ENCODE measurements around the gene COG7. TPM values are rescaled to one million over a fixed set of nuclear protein-coding genes. Genes with fewer than 3 reads are reported as not detected.

COG7 gene
- total RNA-seq, 1 experiment from 2014 or later = 22.1 TPM

GRCh38 chr16:23434380-23434779, 18.6 kb downstream of the COG7 start (continued):
- TF ChIP-seq, protein P1, sequence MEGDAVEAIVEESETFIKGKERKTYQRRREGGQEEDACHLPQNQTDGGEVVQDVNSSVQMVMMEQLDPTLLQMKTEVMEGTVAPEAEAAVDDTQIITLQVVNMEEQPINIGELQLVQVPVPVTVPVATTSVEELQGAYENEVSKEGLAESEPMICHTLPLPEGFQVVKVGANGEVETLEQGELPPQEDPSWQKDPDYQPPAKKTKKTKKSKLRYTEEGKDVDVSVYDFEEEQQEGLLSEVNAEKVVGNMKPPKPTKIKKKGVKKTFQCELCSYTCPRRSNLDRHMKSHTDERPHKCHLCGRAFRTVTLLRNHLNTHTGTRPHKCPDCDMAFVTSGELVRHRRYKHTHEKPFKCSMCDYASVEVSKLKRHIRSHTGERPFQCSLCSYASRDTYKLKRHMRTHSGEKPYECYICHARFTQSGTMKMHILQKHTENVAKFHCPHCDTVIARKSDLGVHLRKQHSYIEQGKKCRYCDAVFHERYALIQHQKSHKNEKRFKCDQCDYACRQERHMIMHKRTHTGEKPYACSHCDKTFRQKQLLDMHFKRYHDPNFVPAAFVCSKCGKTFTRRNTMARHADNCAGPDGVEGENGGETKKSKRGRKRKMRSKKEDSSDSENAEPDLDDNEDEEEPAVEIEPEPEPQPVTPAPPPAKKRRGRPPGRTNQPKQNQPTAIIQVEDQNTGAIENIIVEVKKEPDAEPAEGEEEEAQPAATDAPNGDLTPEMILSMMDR (IDR thresholded peaks at IDR 0.05 in 2 of 3, conservative IDR thresholded peaks at IDR 0.05 in 1 of 3; ENCODE audit: borderline replicate concordance in 1 of 3, insufficient read depth in 1 of 3, low read depth in 2 of 3, low read length in 2 of 3) = peak; percentile 77 to 95 (median 94)

DNA sequence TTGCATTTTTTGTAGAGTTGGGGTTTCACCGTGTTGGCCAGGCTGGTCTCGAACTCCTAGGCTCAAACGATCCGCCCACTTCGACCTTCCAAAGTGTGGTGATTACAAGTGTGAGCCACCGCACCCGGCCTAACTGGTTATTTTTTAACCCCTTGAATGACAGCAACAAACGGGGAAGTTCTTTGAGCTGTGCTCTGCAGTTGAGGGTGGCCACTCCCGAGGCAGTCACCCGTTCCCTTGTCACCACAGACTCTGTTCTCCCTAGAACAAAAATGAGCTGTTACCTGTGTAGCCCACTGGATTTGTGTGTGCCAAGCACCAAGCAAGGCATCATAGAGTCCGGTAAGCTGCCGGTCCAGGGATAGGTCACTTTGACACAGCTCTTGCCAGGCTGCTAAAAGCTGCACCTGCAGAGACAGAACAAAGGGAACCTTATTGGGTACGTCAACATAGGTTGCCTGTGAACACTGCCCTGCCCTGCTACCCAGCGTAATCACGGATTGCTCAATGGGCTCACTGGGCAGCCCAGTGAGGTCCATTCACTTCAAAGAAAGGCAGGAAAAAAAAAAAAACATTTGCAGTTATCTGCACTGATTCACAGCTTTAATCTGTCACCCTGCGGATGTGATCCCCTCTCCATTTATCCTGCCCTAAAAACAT, 19.6 kb downstream of the COG7 start:
- ATAC-seq = no peak
- H4K20me1 ChIP-seq (ENCODE audit: insufficient read depth) = no peaks in the 10 kb centered on the region
- no peak for TF ChIP-seq EZH2 (IDR thresholded peaks at IDR 0.05)
- no peak for TF ChIP-seq CBX3 (IDR thresholded peaks at IDR 0.05; ENCODE audit: low read depth)
- no peak for TF ChIP-seq JUND (IDR thresholded peaks at IDR 0.05)
- no peak for TF ChIP-seq CEBPB (IDR thresholded peaks at IDR 0.05; ENCODE audit: low read depth)
- no peak for TF ChIP-seq RAD21 (IDR thresholded peaks at IDR 0.05; ENCODE audit: low read depth)
- TF ChIP-seq SIN3A (IDR thresholded peaks at IDR 0.05; ENCODE audit: low read depth) = no peak
- no peak for TF ChIP-seq ZBTB33 (IDR thresholded peaks at IDR 0.05; ENCODE audit: extremely low read depth, insufficient replicate concordance, low read length)
- no peak for TF ChIP-seq TCF7L2 (IDR thresholded peaks at IDR 0.05; ENCODE audit: borderline replicate concordance, extremely low read depth, insufficient read depth, insufficient read length)
- no peak for TF ChIP-seq SRF (IDR thresholded peaks at IDR 0.05; ENCODE audit: low read depth)
- TF ChIP-seq FOSL1 (IDR thresholded peaks at IDR 0.05; ENCODE audit: low read depth) = no peak
- TF ChIP-seq, protein P2, sequence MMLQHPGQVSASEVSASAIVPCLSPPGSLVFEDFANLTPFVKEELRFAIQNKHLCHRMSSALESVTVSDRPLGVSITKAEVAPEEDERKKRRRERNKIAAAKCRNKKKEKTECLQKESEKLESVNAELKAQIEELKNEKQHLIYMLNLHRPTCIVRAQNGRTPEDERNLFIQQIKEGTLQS (IDR thresholded peaks at IDR 0.05) = no peak
- no peak for TF ChIP-seq YY1 (IDR thresholded peaks at IDR 0.05; ENCODE audit: extremely low read depth, insufficient replicate concordance, low read depth, low read length)
- no peak for TF ChIP-seq EGR1 (IDR thresholded peaks at IDR 0.05; ENCODE audit: low read depth)
- no peak for TF ChIP-seq EZH2phosphoT487 (IDR thresholded peaks at IDR 0.05; ENCODE audit: borderline replicate concordance)
- H3K4me3 ChIP-seq (replicated peaks in 1 of 2; ENCODE audit: low read depth in 1 of 2, low read length in 2 of 2) = no peak overlapping the region
- H3K4me1 ChIP-seq (ENCODE audit: control insufficient read depth in 1 of 2, insufficient read depth in 2 of 2, low read length in 2 of 2) = no peaks in the 10 kb centered on the region
- no peak overlapping the region for H3K27ac ChIP-seq (ENCODE audit: low read depth, low read length)
- POLR2A ChIA-PET = no interaction called here
- H2AFZ ChIP-seq (ENCODE audit: low read depth, low read length, poor library complexity, severe bottlenecking) = no peak overlapping the region
- CTCF ChIA-PET = interaction anchor here (1.2 to 5.9 kb wide), 2 partner anchors 8 to 250 kb away, joined by 5 to 76 read pairs; partner anchors contain the start of gene SCNN1G
- H3K4me2 ChIP-seq (ENCODE audit: low read length) = no peak overlapping the region
- no TSS peak for BruUV-seq (replicated peaks)
- no peak overlapping the region for H3K9ac ChIP-seq (ENCODE audit: low read length)
- intact Hi-C loops (cut with micrococcal nuclease) = loop anchor here (10.0 kb wide), 2 partner anchors 349 to 1249 kb away; no protein-coding TSS in a partner anchor
- H3K27me3 ChIP-seq (ENCODE audit: insufficient read depth, low read length) = no peaks in the 10 kb centered on the region
- no peak for DNase-seq (ENCODE audit: low read depth, low spot score)
- H3K36me3 ChIP-seq (ENCODE audit: control insufficient read depth in 1 of 2, insufficient read depth in 2 of 2, low read length in 2 of 2) = peaks cover 5 to 17% of the 10 kb centered on the region in 2 experiments; a peak in 2 of 4 replicates
- no peaks in the 10 kb centered on the region for H3K79me2 ChIP-seq (ENCODE audit: insufficient read depth, low read length)
- H3K9me2 ChIP-seq (ENCODE audit: insufficient read depth) = no peaks in the 10 kb centered on the region
- H3K9me3 ChIP-seq (ENCODE audit: control insufficient read depth in 1 of 2, insufficient read depth in 1 of 2, low read depth in 1 of 2, low read length in 2 of 2) = no peaks in the 10 kb centered on the region
- RAD21 ChIA-PET (ENCODE audit: low non-redundant PET in 1 of 2, low total read pairs in 2 of 2, uncharacterized antibody in 2 of 2, unreplicated experiment in 2 of 2) = no interaction called here

Measured in HCT116 (cell line).